Endothelial cell of umbilical vein (primary cell): ENCODE results near the gene TCP11X2. TPM values are rescaled to one million over a fixed set of nuclear protein-coding genes. Genes with fewer than 3 reads are reported as not detected.

Experiments
- BruUV-seq: library from RNA; stranded (reverse); fragments of 400-500 nt; replicated peaks from 2 replicates; lab custom pipeline; 2021; lab: Mats Ljungman, UMichigan
- CTCF ChIA-PET: fragments of 300-600, 350-600 bp; sonication (Branson Sonifier 250); formaldehyde crosslinking; loops from one replicate; lab custom pipeline; 2021; ENCODE audit warnings: antibody characterized with exemption, inconsistent platforms; lab: Charles Lee
- POLR2A ChIA-PET: fragments of 300-600, 350-600 bp; sonication (Branson Sonifier 250); formaldehyde crosslinking; loops from one replicate; lab custom pipeline; 2021; ENCODE audit warnings: antibody characterized with exemption, inconsistent platforms; lab: Charles Lee
- DNase-seq: peaks from one replicate; pipeline ENCODE4 v3.0.0-alpha.2; 2011; ENCODE audit warnings: low read depth, low spot score
- FAIRE-seq: peaks from 2 replicates; lab custom pipeline; 2011; peaks lifted over from hg19 to GRCh38; lab: Jason Lieb, UNC
- H2AFZ ChIP-seq: 2 replicates; pipeline ENCODE4 v1.6.0; 2012; ENCODE audit warnings: low read depth, low read length, control low read depth, inconsistent platforms
- H3K27ac ChIP-seq: 2 replicates; pipeline ENCODE4 v1.5.1; 2011; ENCODE audit warnings: low read depth, mild to moderate bottlenecking, control low read depth, low read length, moderate library complexity; ENCODE audit not compliant: insufficient read depth
- H3K27me3 ChIP-seq, 2 experiments: 2 replicates each; pipeline versions ENCODE4 v1.6.0 to v1.6.1; 2011; ENCODE audit warnings: low read length in 2 of 2, mixed read lengths in 1 of 2; ENCODE audit not compliant: control insufficient read depth in 2 of 2, insufficient read depth in 2 of 2
- H3K36me3 ChIP-seq, 2 experiments: 2 replicates in 1 of 2; 3 replicates in 1 of 2; pipeline ENCODE4 v1.5.1; 2011; ENCODE audit warnings: low read length in 2 of 2, mild to moderate bottlenecking in 1 of 2, moderate library complexity in 1 of 2; ENCODE audit not compliant: control insufficient read depth in 2 of 2, insufficient read depth in 2 of 2; ENCODE audit errors: extremely low read depth in 1 of 2
- H3K4me1 ChIP-seq: 3 replicates; pipeline ENCODE4 v1.5.1; 2011; ENCODE audit warnings: mild to moderate bottlenecking, low read length; ENCODE audit not compliant: control insufficient read depth, insufficient read depth; ENCODE audit errors: extremely low read depth
- H3K4me2 ChIP-seq: 2 replicates; pipeline ENCODE4 v1.6.1; 2011; ENCODE audit warnings: low read length, control low read depth, mixed read lengths; ENCODE audit not compliant: insufficient read depth
- H3K4me3 ChIP-seq, 3 experiments: fragments of 200-600 bp in 1 of 3; sonication (generic), shearing (Covaris generic) in 1 of 3; replicated peaks in 1 of 3; 2 replicates each; pipeline ENCODE4 v1.5.1; 2011 to 2016; ENCODE audit warnings: control low read depth in 3 of 3, low read length in 3 of 3, mild to moderate bottlenecking in 2 of 3, inconsistent platforms in 1 of 3, low read depth in 1 of 3, moderate library complexity in 1 of 3; ENCODE audit not compliant: insufficient read depth in 1 of 3
- H3K79me2 ChIP-seq: 2 replicates; pipeline ENCODE4 v1.6.0; 2012; ENCODE audit warnings: low read length, inconsistent platforms; ENCODE audit not compliant: control insufficient read depth, insufficient read depth
- H3K9ac ChIP-seq: replicated peaks from 2 replicates; pipeline ENCODE3; 2011; ENCODE audit warnings: low read length, control low read depth; ENCODE audit not compliant: insufficient read depth; ENCODE audit errors: extremely low read depth
- H3K9me1 ChIP-seq: replicated peaks from 3 replicates; pipeline ENCODE4 v1.6.0; 2011; ENCODE audit warnings: mild to moderate bottlenecking, low read length; ENCODE audit not compliant: control insufficient read depth, insufficient read depth; ENCODE audit errors: extremely low read depth
- H3K9me3 ChIP-seq: replicated peaks from 2 replicates; pipeline ENCODE4 v1.5.1; 2012; ENCODE audit warnings: low read length, inconsistent platforms; ENCODE audit not compliant: control insufficient read depth, insufficient read depth
- H4K20me1 ChIP-seq: replicated peaks from 2 replicates; pipeline ENCODE3; 2011; ENCODE audit warnings: mild to moderate bottlenecking, low read length; ENCODE audit not compliant: control insufficient read depth, insufficient read depth; ENCODE audit errors: extremely low read depth
- CTCF ChIP-seq, 2 donors: IDR thresholded peaks; 1 replicate in 1 of 2; 2 replicates in 1 of 2; pipeline ENCODE4 v1.5.1; 2011; ENCODE audit warnings: low read length in 2 of 2, mild to moderate bottlenecking in 2 of 2, moderate library complexity in 2 of 2, control low read depth in 1 of 2, inconsistent platforms in 1 of 2, low read depth in 1 of 2; ENCODE audit not compliant: insufficient read depth in 1 of 2; ENCODE audit errors: extremely low read depth in 1 of 2
- EZH2 ChIP-seq: IDR thresholded peaks from 2 replicates; pipeline ENCODE4 v1.6.1; 2012; ENCODE audit warnings: borderline replicate concordance, low read depth, mild to moderate bottlenecking, moderate library complexity, low read length, inconsistent platforms; ENCODE audit not compliant: severe bottlenecking
- FOS ChIP-seq: IDR thresholded peaks from 2 replicates; pipeline ENCODE4 v1.6.1; 2011; ENCODE audit warnings: mild to moderate bottlenecking, low read length, moderate library complexity, borderline replicate concordance; ENCODE audit not compliant: insufficient read depth
- GATA2 ChIP-seq: IDR thresholded peaks from 2 replicates; pipeline ENCODE4 v1.7.0; 2011; ENCODE audit warnings: low read depth, mild to moderate bottlenecking, moderate library complexity, mixed read lengths, low read length; ENCODE audit not compliant: insufficient read length, insufficient read depth
- JUN ChIP-seq: IDR thresholded peaks from 2 replicates; pipeline ENCODE4 v1.6.1; 2011; ENCODE audit warnings: borderline replicate concordance, low read depth; ENCODE audit not compliant: insufficient read length, insufficient read depth
- MAX ChIP-seq: IDR thresholded peaks from 2 replicates; pipeline ENCODE4 v1.6.1; 2011; ENCODE audit not compliant: insufficient read depth, insufficient read length
- MYC ChIP-seq: IDR thresholded peaks from one replicate; pipeline ENCODE4 v1.6.1; 2011; ENCODE audit warnings: mild to moderate bottlenecking, low read depth, low read length
- POLR2A ChIP-seq: IDR thresholded peaks from 2 replicates; pipeline ENCODE4 v1.6.1; 2012; ENCODE audit warnings: low read depth, mild to moderate bottlenecking, control low read depth, low read length
- POLR2AphosphoS5 ChIP-seq: IDR thresholded peaks from 2 replicates; pipeline ENCODE4 v1.6.1; 2012; ENCODE audit warnings: low read depth, mild to moderate bottlenecking, control low read depth, low read length, moderate library complexity; ENCODE audit not compliant: insufficient read depth
- dilution Hi-C: fragments of 300-500 bp; cut with MboI; formaldehyde crosslinking; loops from one replicate; pipeline ENCODE4 v1.15.0; 2019; ENCODE audit warnings: low sequenced_read_pairs; ENCODE audit not compliant: extremely low pct_ligation_motif_present
- intact Hi-C: fragments of 100-400 bp; cut with micrococcal nuclease; formaldehyde crosslinking; loops from one replicate; pipeline ENCODE4 v1.10.0; 2022
- polyA plus RNA-seq, 4 experiments: library from polyadenylated mRNA; depleted of rRNA in 3 of 4; stranded (reverse) in 3 of 4; unstranded in 1 of 4; fragments of >200 nt; gene quantifications; 2 replicates each; pipeline versions ENCODE4 v1.2.1 to v1.2.3, GENCODE V29; 2011 to 2012; ENCODE audit warnings: missing spikeins in 1 of 4
- total RNA-seq: library from RNA; stranded (reverse); gene quantifications from 2 replicates; pipeline ENCODE4 v1.2.3, GENCODE V29; 2021

Gene TCP11X2
- total and polyA plus RNA-seq, 2 donors (not counting 3 experiments of a cell fraction or from before 2014, with no cell fraction given), result not detected

- Histone ChIP-seq H4K20me1 (no peaks in the 10 kb centered on the region), H3K36me3 (no peaks in the 10 kb centered on the region), H3K27ac (no peak overlapping the region), H2AFZ (no peak overlapping the region), H3K4me3 (no peak overlapping the region), H3K9me1 (no peaks in the 10 kb centered on the region), H3K4me2 (no peak overlapping the region), H3K4me1 (no peaks in the 10 kb centered on the region), H3K79me2 (no peaks in the 10 kb centered on the region), H3K9ac (no peak overlapping the region), H3K27me3 (no peaks in the 10 kb centered on the region), H3K9me3 (no peaks in the 10 kb centered on the region)
- FAIRE-seq (no peak), DNase-seq (no peak)
- intact Hi-C loops (no loop called here), dilution Hi-C loops (no loop called here)
- POLR2A ChIA-PET, result no interaction called here
- BruUV-seq, result no TSS peak
- no peak for TF ChIP-seq MYC
- CTCF ChIA-PET, result no interaction called here
These were observed 42.9 kb upstream of the TCP11X2 start for GRCh38 chrX:102514536-102514935.

GRCh38 chrX:102498732-102499131 is 27.1 kb upstream of the TCP11X2 start:
- CTCF ChIA-PET, result no interaction called here

More at GRCh38 chrX:102498732-102499131, 27.1 kb upstream of the TCP11X2 start:
- Histone ChIP-seq H4K20me1 (no peaks in the 10 kb centered on the region), H3K27ac (no peak overlapping the region), H3K36me3 (no peaks in the 10 kb centered on the region), H3K79me2 (no peaks in the 10 kb centered on the region), H3K4me1 (no peaks in the 10 kb centered on the region), H3K27me3 (peaks cover 0 to 7% of the 10 kb centered on the region in 2 experiments), H2AFZ (no peak overlapping the region), H3K4me2 (no peak overlapping the region), H3K4me3 (no peak overlapping the region), H3K9me3 (no peaks in the 10 kb centered on the region), H3K9ac (no peak overlapping the region), H3K9me1 (no peaks in the 10 kb centered on the region)
- dilution Hi-C loops, result no loop called here
- intact Hi-C loops, result no loop called here
- POLR2A ChIA-PET, result no interaction called here
- BruUV-seq, result no TSS peak
- TF ChIP-seq FOS (no peak), GATA2 (no peak), MYC (no peak), POLR2AphosphoS5 (no peak), JUN (no peak), POLR2A (no peak), MAX (no peak), CTCF (IDR thresholded peaks at IDR 0.05; ENCODE audit: extremely low read depth in 1 of 2, insufficient read depth in 1 of 2, low read depth in 1 of 2, low read length in 2 of 2) (no peak), EZH2 (no peak)
- no peak for FAIRE-seq
- DNase-seq, result no peak
